ENCODE results near the gene BMP15.

Gene BMP15

DNA sequence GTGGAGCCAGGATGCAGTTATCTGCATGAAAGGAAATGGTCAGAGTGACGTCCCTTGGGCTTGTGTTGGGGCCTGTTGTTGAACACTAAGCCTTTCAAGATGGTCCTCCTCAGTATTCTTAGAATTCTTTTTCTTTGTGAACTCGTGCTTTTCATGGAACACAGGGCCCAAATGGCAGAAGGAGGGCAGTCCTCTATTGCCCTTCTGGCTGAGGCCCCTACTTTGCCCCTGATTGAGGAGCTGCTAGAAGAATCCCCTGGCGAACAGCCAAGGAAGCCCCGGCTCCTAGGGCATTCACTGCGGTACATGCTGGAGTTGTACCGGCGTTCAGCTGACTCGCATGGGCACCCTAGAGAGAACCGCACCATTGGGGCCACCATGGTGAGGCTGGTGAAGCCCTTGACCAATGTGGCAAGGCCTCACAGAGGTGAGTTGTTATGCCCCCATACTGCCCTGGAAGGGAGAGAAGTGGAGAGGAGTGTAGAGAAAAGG, at the start of gene BMP15:
Gene BMP15 (plus strand): TSS at position 51 of the 492 bp plus-strand sequence. CDS start 49 bp downstream, at position 100.
- no peak within 1 kb of the TSS for H3K4me3 ChIP-seq (ENCODE audit: low read depth, low read length)

DNA sequence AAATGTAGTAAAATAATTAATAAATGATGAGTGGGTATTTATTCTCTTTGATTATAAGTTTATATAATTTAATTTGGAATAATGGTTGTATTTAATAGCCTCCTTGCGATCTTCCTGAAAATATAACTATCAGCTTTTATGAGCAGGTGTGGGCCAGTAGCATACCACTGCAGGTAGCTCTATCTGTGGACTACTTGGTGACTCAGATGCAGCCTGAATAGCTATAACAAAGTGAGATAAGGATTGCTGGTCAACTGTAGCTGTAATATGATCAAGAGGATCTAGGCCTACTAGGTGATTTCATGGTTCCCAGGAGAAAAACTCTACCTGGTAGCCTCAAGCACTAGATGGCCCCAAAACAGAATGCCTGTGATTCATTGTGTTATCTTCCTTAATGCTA, 47.1 kb upstream of the BMP15 start:
- H3K4me3 ChIP-seq (ENCODE audit: low read depth, low read length): no peak overlapping the region

DNA sequence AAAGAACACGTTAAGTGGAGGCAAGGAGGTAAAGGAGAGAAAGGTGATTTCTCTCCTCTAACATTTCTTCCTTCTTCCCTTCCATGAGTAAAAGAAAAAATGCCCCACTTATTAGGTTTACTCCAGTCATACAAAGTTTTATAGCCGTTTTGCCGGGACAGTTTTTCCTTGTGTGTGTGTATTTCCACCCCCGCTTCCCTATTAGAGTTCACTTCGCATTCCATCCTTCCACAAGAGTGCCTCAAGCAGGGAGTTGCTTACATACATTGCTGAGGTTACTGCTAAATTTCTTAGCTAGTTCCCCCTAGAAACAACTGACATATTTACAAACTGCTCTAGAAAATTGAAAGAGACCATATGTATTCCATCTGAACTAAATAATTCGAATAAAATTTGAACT, 45.2 kb upstream of the BMP15 start:
- no peak overlapping the region for H3K4me3 ChIP-seq (ENCODE audit: low read depth, low read length)

DNA sequence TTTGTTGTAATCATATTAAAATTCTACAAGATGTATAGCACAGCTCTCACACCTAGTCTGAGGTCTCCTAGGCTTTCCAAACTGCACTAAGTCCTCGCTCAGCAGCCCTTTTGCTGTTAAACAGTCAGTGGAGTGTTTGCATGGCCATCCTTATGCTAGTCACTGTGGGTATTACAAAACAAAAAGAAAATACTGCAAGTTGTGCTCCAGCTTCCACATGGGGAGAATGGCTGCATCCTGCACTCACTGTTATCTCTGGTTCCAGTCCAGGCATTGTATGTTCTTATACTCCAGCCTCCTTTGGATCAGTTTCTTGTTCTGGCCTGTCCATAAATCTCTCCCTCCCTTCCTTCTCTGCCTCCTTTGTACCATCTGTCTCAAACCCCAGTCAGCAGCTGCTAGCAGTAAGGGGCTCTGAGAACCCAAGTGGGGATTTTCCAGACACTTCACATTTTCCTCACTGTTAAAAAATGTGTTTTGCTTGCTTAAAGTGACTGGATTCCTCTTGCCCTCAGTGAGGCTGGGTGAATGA, 38.5 kb upstream of the BMP15 start:
- H3K4me3 ChIP-seq (ENCODE audit: low read depth, low read length): no peak overlapping the region

DNA sequence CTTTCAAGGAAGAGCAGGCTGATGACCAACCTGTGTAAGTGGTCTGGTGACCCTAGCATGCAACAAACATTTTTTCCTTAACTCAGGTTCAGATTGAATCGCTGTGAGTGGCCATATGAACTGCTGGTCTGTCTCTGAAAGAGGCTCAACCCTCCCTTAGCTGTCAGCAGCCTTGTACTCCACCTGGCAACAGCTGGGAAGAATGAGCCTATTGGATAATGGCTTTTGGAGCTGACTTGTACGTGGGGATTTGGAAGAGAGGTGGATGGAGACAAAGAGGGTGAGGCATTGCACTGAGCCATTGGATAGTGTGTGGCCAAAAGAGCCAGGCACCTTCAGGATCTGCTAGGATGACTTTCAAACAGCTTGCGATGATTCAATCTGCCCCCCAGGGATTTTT, 35.7 kb upstream of the BMP15 start:
- no peak overlapping the region for H3K4me3 ChIP-seq (ENCODE audit: low read depth, low read length)

DNA sequence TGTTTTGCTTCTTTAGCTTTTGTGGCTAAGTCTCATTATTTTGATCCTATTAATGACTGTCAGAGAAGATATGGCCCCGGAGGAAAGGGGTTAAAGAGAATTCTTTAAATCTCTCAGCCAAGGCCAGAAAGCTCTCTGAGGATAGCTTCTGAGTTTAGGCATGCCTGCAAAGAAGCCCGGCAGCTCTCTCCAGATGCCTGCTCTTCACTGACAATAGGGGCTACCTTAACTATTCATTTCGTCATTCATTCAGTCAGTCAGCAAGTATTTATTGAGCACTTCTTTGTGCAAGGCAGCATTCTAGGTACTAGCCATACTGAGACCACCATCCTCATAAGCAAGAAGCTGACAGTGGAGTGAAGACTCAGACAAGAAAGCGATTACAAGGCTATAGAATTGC, 34.0 kb upstream of the BMP15 start:
- H3K4me3 ChIP-seq (ENCODE audit: low read depth, low read length): no peak overlapping the region

DNA sequence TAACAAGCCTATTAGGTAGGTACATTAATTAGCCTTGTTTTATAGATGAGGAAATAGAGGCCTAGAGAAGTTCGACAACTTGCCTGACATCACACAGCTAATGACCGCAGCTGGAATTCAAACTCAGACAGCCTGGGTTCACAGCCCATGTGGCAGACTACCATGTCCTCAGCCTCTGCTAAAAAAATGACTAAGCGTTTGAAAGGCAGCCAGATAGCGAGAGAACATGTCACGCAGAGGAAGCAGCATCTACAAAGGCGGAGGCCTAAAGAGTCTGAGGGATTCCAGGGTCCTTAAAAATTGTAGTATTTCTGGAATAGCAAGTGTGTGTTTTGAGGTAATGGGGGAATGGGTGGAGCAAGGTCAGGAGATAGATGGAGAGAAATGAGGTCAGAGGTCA, 33.2 kb upstream of the BMP15 start:
- H3K4me3 ChIP-seq (ENCODE audit: low read depth, low read length): no peak overlapping the region

DNA sequence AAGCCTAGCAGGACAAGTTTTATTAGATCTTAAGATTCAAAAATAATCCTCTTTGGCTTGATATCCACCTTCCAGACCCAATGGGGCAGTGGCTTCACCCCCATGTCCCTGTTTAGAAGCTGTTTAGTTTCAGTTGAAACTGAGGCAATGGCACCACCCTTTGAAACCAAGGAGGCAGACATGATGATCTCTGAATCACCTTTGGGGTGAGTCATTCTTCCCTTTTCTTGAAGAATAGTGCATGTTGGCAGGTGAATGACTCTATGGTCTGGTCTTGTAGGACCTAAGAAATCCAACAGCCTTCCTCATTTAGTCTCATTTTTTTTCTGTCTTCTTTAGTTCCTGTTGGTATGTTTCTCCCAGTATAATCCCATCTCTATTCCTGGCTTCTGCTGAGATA, 29.5 kb upstream of the BMP15 start:
- no peak overlapping the region for H3K4me3 ChIP-seq (ENCODE audit: low read depth, low read length)

DNA sequence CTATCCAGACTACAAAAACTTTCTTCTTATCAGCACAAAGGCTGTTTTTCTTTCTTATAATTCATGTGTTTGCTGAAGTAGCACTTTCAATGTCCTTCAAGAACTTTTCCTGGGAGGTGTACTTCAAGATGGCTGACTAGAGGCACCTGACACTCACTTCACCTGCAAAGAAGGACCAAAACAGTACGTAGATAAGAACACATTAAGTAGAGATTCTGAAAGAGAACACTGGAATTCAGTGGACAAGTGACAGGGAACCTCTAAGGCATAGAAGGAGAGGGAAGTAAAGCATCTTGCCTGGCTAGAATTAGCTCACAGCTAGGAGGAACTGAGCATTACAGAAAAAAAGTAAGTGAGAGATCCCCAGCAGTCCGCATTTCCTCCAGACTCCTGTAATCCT, 21.7 kb upstream of the BMP15 start:
- no peak overlapping the region for H3K4me3 ChIP-seq (ENCODE audit: low read depth, low read length)

DNA sequence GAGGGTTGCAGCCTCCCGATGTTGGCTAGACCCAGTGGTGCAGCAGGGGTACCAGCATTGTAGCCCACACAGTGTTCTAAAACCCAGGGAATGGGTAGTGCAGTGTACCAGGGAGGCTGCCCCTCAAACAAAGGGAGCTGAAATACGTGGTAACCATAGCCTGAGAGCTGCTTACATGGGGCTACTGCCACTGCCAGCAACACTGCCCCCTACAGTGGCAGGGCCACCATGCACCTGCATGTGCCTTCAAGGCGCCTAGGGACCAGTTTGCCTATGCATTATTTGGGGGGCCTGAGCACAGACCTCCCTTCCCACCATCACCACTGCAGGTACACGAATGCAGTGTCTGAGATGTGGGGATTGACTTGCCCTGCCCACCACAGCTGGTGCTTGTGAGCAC, 21.0 kb upstream of the BMP15 start:
- no peak overlapping the region for H3K4me3 ChIP-seq (ENCODE audit: low read depth, low read length)

DNA sequence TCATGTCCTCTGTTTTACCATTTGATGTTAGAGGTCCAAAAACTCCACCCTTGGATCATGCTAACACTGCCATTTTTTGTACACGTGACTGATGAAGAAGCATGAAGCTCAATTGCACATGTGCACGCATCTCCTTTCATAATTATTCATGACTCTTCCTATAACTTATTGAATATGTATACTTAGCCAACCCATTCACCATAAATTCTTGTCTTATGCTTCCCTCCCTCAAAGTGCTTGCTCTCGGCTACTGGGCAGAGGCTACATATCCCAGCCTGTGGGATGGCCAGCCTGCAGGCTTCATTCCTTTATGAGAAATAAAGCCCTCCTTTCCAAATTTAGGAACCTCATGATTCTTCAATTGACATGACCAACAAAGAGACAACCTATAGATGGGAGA, 17.5 kb upstream of the BMP15 start:
- H3K4me3 ChIP-seq (ENCODE audit: low read depth, low read length): no peak overlapping the region

DNA sequence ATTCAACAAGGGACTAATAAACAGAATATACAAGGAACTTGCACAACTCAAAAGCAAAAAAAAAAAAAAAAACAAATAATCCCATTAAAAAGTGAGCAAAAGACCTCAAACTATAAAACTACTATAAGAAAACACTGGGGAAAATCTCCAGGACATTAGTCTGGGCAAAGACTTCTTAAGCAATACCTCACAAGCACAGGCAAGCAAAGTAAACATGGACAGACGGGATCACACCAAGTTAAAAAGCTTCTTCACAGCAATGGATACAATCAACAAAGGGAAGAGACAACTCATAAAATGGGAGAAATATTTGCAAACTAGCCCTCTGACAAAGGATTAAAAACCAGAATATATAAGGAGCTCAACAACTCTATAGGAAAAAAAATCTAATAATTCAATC, 17.1 kb upstream of the BMP15 start:
- H3K4me3 ChIP-seq (ENCODE audit: low read depth, low read length): no peak overlapping the region

DNA sequence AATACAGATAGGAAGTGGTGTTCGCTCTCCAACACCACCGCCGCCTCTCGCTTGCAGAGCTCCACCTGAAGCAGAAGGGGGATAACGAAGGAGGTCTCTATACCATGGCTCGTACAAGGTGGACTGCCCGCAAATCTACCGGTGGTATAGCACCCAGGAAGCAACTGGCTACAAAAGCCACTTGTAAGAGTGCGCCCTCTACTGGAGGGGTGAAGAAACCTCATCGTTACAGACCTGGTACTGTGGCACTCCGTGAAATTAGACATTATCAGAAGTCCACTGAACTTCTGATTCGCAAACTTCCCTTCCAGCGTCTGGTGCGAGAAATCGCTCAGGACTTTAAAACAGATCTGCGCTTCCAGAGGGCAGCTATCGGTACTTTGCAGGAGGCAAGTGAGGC, 5.2 kb upstream of the BMP15 start:
- H3K4me3 ChIP-seq (ENCODE audit: low read depth, low read length): no peak overlapping the region

DNA sequence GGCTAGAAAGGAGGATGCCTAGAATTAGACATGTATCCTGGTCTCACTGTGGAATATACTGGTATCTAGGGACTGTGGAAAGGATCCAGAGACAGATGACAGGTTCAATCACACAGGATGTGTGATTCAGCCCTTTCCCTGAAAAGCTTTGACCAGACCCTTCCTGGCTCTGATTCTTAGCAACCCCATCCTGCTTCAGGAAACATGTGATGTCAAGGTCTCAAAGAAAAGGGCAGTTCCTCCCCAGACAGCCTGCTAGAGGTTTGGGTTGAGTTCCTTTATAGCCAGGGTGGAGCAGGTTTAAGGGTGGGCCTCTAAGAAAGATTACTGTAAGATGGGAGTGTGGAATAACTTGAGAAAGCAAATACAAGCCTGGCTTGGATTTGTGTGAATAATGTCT, 3.0 kb downstream of the BMP15 start:
- no peak overlapping the region for H3K4me3 ChIP-seq (ENCODE audit: low read depth, low read length)

DNA sequence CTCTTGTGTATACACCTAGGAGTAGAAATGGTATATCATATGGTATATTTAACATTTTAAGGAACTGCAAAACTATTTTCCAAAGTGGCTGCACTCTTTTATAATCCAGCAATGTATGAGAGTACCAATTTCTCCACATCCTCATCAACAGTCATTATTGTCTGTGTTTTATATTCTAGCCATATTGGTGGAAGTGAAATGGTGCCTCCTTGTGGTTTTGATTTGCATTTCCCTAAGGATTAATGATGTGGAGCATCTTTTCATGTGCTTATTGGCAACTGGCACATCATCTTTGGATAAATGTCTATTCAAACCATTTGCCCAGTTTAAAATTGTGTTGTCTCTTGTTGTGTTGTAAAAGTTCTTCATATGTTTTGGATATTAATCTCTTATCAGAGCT, 9.6 kb downstream of the BMP15 start:
- H3K4me3 ChIP-seq (ENCODE audit: low read depth, low read length): no peak overlapping the region

DNA sequence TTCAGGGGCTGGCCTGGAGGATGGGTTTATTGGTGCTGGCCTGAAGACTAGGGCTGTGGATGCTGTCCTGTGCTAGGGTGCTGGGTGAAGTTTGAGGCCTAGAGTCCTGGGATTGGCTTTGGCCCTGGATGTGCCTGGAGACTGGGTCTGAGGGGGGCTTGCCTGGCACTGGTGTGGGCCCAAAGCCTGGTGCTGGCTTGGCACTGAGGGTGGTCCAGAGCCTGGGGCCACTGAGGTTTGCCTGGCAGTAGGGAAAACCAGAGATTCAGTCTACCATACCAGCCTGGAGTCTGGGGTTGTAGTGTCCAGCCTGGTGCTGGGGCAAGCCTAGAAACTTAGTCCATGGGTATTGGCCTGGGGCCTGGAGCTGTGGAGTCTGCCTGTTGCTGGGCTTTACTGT, 16.6 kb downstream of the BMP15 start:
- H3K4me3 ChIP-seq (ENCODE audit: low read depth, low read length): no peak overlapping the region

DNA sequence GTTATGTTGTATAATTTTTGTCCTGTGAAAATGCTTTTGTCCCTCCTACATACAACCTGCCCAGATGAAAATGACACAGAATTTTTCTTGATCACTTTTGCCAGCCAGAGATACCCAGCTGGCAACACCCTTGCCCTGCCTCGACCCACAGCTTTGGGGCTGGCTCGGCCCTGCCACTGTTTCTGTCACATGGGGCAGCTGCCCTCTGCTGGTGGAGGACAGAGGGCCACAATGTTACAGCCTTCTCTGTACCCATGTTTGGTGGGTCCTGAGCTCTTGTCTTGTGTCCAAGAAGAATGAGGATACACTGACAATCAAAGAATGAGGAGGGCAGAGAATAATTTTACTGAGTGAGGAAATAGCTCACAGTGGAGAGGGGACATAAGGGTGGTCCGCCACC, 31.1 kb downstream of the BMP15 start:
- no peak overlapping the region for H3K4me3 ChIP-seq (ENCODE audit: low read depth, low read length)

DNA sequence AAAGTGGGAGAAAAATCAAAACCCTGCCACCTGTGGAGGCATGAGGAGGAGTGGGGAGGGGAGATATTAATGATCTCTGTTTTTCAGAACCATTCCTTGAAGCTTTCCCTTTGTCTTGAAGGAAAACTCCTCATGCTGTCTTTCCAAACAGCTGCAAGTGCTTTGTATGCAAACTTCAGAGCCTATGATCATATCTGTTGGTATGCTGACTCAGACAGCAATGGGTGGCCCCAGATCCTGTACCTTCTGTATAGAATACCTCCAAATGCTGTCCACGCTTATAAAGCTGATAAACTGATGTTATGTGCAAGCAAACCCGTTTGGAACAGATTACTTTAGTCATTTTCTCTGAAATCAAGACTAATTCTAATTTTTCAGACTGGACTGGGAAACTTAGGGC, 31.9 kb downstream of the BMP15 start:
- no peak overlapping the region for H3K4me3 ChIP-seq (ENCODE audit: low read depth, low read length)

DNA sequence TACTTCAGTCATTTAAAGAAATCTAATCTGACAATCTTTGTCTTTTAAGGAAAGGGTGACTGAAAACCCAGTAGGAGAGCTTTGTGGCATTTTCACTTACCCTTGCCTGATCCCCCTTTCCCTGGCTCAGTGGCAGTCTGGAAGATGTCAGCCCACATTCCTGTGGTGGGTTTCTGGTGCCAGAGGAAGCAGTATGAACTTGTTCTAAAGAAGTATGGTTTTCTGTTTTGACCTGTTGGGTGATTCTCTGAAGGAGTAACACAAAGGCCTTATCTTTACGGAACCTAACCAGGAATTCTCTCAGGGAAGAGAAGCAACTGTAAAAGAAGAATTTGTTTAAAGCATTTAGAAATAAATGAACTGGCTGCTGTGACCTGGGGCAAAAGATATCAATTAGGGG, 41.9 kb downstream of the BMP15 start:
- H3K4me3 ChIP-seq (ENCODE audit: low read depth, low read length): no peak overlapping the region

DNA sequence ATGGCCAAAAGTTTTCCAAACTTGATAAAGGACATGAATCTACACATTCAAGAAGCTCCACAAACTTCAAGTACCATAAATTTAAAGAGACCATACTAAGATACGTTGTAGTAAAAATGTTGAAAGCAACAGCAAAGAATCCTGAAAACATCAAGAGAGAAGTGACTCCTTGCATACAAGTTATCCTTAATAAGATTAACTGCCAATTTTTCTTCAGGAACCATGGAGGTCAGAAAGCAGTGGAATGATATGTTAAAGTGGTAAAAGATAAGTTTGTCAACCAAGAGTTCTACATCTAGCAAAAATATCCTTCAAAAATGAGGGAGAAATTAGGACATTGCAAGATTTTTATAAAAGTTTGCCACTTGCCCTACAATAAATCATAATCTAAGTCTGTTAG, 43.3 kb downstream of the BMP15 start:
- H3K4me3 ChIP-seq (ENCODE audit: low read depth, low read length): no peak overlapping the region

DNA sequence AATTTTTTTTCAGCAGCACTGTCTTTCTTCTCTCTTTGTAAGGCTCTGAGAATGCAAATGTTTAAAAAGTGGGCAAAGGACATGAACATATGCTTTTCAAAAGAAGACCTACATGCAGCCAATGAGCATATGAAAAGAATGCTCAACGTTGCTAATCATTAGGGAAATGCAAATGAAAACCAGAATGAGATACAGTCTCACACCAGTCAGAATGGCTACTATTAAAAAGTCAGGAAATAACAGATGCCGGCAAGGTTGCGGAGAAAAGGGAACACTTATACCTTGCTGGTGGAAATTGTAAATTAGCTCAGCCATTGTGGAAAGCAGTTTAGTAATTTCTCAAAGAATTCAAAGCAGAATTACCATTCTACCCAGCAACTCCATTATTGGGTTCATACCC, 51.6 kb downstream of the BMP15 start:
- no peak overlapping the region for H3K4me3 ChIP-seq (ENCODE audit: low read depth, low read length)

DNA sequence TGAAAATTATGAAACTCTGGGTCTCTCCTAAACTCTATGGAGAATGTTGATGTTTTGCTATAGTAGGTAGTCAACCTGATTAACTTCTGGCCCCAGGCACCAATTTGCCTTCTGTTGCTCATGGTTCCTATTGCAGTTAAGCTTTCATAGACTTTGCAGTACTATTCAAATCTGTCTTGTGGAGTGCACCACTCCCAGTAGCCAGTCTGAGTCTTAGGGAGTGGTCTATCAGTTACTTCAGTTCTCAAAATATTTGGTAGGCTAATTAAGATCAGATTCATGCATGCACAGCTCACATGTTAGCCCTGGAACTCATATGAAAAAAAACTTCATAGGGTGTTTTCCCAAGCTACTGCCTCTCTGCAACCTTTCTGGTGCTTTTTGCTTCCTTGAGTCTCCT, 53.3 kb downstream of the BMP15 start:
- H3K4me3 ChIP-seq (ENCODE audit: low read depth, low read length): no peak overlapping the region

Data from iPS-11a (cell line).